BLaER1 treated with 17β-estradiol and CSF1 and Interleukin-3, amounts not matched to agents 10 nM and 100 nM (cell line): ENCODE measurements around the gene NPIPA5.
"Not testable (repeated sequence)": the region's sequence is repeated elsewhere in the genome, so short reads cannot be mapped to it uniquely, and the experiment has no call there.

ENCODE experiments used
- H3K27ac ChIP-seq, 11 experiments: shearing (Covaris generic); formaldehyde crosslinking; 2 replicates each; pipeline ENCODE4 v1.8.1; 2022
- H3K27me3 ChIP-seq, 11 experiments: shearing (Covaris generic); formaldehyde crosslinking; 2 replicates each; pipeline ENCODE4 v1.8.1; 2022
- H3K36me3 ChIP-seq, 11 experiments: shearing (Covaris generic); formaldehyde crosslinking; 2 replicates each; pipeline ENCODE4 v1.8.1; 2022
- H3K4me1 ChIP-seq, 10 experiments: shearing (Covaris generic); formaldehyde crosslinking; 2 replicates each; pipeline ENCODE4 v1.8.1; 2022
- H3K4me2 ChIP-seq, 11 experiments: shearing (Covaris generic); formaldehyde crosslinking; 2 replicates each; pipeline ENCODE4 v1.8.1; 2022
- H3K4me3 ChIP-seq, 10 experiments: shearing (Covaris generic); formaldehyde crosslinking; 2 replicates each; pipeline ENCODE4 v1.8.1; 2022
- H3K9ac ChIP-seq, 11 experiments: shearing (Covaris generic); formaldehyde crosslinking; 2 replicates each; pipeline ENCODE4 v1.8.1; 2022
- H3K9me3 ChIP-seq, 11 experiments: shearing (Covaris generic); formaldehyde crosslinking; replicated peaks in 1 of 11; 2 replicates each; pipeline ENCODE4 v1.8.1; 2022
- H4K20me1 ChIP-seq, 11 experiments: shearing (Covaris generic); formaldehyde crosslinking; 2 replicates each; pipeline ENCODE4 v1.8.1; 2022

NPIPA5 gene

DNA sequence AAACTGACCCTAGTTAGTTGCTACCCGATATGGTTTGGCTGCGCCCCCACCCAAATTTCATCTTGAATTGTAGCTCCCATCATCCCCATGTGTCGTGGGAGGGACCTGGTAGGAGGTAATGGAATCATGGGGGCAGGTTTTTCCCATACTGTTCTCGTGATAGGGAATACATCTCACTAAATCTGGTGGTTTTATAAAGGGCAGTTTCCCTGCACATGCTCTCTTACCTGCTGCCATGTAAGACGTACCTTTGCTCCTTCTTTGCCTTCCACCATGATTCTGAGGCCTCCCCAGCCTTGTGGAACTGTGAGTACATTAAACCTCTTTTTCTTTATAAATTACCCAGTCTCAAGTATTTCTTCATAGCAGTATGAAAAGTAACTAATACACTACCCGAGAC is 10.0 kb upstream of the NPIPA5 start:
- not testable (repeated sequence) for H3K36me3 ChIP-seq, H3K9ac ChIP-seq, H4K20me1 ChIP-seq, H3K4me3 ChIP-seq, H3K4me2 ChIP-seq, H3K27ac ChIP-seq, H3K27me3 ChIP-seq, H3K9me3 ChIP-seq, H3K4me1 ChIP-seq

- not testable (repeated sequence) for H3K27me3 ChIP-seq, H3K4me2 ChIP-seq, H3K4me3 ChIP-seq, H3K36me3 ChIP-seq, H3K4me1 ChIP-seq, H3K9ac ChIP-seq, H3K27ac ChIP-seq, H4K20me1 ChIP-seq, H3K9me3 ChIP-seq
Measured at GRCh38 chr16:15382810-15383209, 4.7 kb upstream of the NPIPA5 start.

- not testable (repeated sequence) for H3K4me3 ChIP-seq, H3K9ac ChIP-seq, H3K4me2 ChIP-seq, H3K9me3 ChIP-seq, H3K36me3 ChIP-seq, H3K27ac ChIP-seq, H4K20me1 ChIP-seq, H3K4me1 ChIP-seq, H3K27me3 ChIP-seq
Measured at GRCh38 chr16:15357495-15357894, 20.6 kb downstream of the NPIPA5 start.

GRCh38 chr16:15354846-15355245 is 23.2 kb downstream of the NPIPA5 start:
- H3K4me2 ChIP-seq, H3K27ac ChIP-seq, H3K9me3 ChIP-seq, H3K27me3 ChIP-seq, H3K4me3 ChIP-seq, H3K4me1 ChIP-seq, H3K36me3 ChIP-seq, H4K20me1 ChIP-seq, H3K9ac ChIP-seq: not testable (repeated sequence)

DNA sequence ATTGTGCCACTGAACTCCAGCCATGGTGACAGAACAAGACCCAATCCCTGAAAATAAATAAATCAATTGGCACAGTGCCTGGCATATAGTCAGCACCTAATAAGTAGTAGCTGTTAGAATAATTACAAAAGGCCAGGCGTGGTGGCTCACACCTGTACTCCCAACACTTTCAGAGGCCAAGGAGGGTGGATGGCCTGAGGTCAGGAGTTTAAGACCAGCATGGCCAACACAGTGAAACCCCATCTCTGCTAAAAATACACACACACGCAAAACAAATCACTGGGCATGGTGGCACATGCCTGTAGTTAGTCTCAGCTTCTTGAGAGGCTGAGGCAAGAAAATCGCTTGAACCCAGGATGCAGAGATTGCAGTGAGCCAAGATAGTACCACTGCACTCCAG is 25.2 kb downstream of the NPIPA5 start:
- H3K27me3 ChIP-seq, H3K4me2 ChIP-seq, H3K4me3 ChIP-seq, H3K27ac ChIP-seq, H3K4me1 ChIP-seq, H3K9ac ChIP-seq, H3K36me3 ChIP-seq, H3K9me3 ChIP-seq, H4K20me1 ChIP-seq: not testable (repeated sequence)

GRCh38 chr16:15351745-15352144 is 26.3 kb downstream of the NPIPA5 start:
- H3K9ac ChIP-seq, H4K20me1 ChIP-seq, H3K27me3 ChIP-seq, H3K27ac ChIP-seq, H3K4me1 ChIP-seq, H3K4me2 ChIP-seq, H3K9me3 ChIP-seq, H3K36me3 ChIP-seq, H3K4me3 ChIP-seq: not testable (repeated sequence)

DNA sequence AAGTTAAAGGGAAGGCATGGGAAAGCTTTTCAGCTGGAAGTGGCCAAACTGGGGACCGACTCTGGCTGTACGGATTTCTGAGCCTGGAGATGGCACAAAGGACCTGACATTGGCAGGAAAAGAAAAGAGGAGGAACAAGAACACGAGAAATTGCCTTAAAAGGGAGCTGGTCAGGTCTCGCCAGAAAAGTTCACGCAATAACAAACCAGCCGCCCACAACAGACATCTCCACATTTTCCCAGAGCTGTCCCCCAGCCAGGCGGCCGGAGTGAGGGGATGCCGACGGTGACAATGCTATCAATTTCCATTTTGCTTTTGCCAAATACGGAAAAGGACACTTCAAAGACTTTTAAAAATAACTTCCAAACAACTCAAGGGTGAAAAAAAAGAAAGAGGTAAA is 26.8 kb downstream of the NPIPA5 start:
- not testable (repeated sequence) for H3K4me1 ChIP-seq, H3K9ac ChIP-seq, H3K27ac ChIP-seq, H3K27me3 ChIP-seq, H3K4me3 ChIP-seq, H3K4me2 ChIP-seq, H4K20me1 ChIP-seq, H3K36me3 ChIP-seq, H3K9me3 ChIP-seq

DNA sequence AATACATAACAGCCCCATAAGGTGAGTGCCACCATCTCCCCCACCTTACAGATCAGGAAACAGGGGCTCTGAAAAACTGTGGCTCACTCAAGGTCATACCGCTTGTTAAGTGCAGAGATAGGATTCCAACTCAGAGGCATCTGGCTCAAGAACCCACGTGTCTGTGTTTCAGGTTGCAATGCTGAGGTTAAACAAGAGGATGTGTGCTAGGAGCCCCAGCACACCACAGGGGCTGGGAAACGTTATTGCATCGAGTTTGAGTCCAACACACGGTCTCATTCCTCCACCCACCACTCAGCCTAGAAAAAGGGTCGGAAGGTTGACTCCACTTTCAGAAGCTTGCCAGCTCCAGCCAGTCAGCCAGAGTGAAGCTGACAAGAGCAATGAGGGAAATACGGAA is 29.4 kb downstream of the NPIPA5 start:
- not testable (repeated sequence) for H3K27me3 ChIP-seq, H3K4me1 ChIP-seq, H3K9me3 ChIP-seq, H3K36me3 ChIP-seq, H3K4me2 ChIP-seq, H3K9ac ChIP-seq, H3K4me3 ChIP-seq, H4K20me1 ChIP-seq, H3K27ac ChIP-seq

GRCh38 chr16:15342337-15342736 is 35.8 kb downstream of the NPIPA5 start:
- H4K20me1 ChIP-seq, H3K36me3 ChIP-seq, H3K27me3 ChIP-seq, H3K4me3 ChIP-seq, H3K4me2 ChIP-seq, H3K9me3 ChIP-seq, H3K4me1 ChIP-seq, H3K27ac ChIP-seq, H3K9ac ChIP-seq: not testable (repeated sequence)

- H3K36me3 ChIP-seq, H3K27me3 ChIP-seq, H3K9me3 ChIP-seq, H3K27ac ChIP-seq, H3K9ac ChIP-seq, H4K20me1 ChIP-seq, H3K4me3 ChIP-seq, H3K4me2 ChIP-seq, H3K4me1 ChIP-seq: not testable (repeated sequence)
Measured at GRCh38 chr16:15338986-15339385, 39.1 kb downstream of the NPIPA5 start.

- not testable (repeated sequence) for H3K9ac ChIP-seq, H3K9me3 ChIP-seq, H3K27ac ChIP-seq
Measured at GRCh38 chr16:15337974-15338605, 40.0 kb downstream of the NPIPA5 start.

GRCh38 chr16:15335609-15336008 is 42.5 kb downstream of the NPIPA5 start:
- H3K9me3 ChIP-seq, H3K27me3 ChIP-seq: not testable (repeated sequence)

More at GRCh38 chr16:15337974-15338605, 40.0 kb downstream of the NPIPA5 start:
- H3K27me3 ChIP-seq, H3K4me2 ChIP-seq, H3K4me3 ChIP-seq, H3K36me3 ChIP-seq, H3K4me1 ChIP-seq, H4K20me1 ChIP-seq: not testable (repeated sequence)

GRCh38 chr16:15333969-15334368 is 44.1 kb downstream of the NPIPA5 start:
- H3K36me3 ChIP-seq, H4K20me1 ChIP-seq, H3K4me3 ChIP-seq, H3K27me3 ChIP-seq, H3K4me1 ChIP-seq, H3K27ac ChIP-seq, H3K9ac ChIP-seq, H3K9me3 ChIP-seq, H3K4me2 ChIP-seq: not testable (repeated sequence)

More at GRCh38 chr16:15335609-15336008, 42.5 kb downstream of the NPIPA5 start:
- H3K9ac ChIP-seq, H3K4me3 ChIP-seq, H3K27ac ChIP-seq, H4K20me1 ChIP-seq, H3K4me2 ChIP-seq, H3K4me1 ChIP-seq, H3K36me3 ChIP-seq: not testable (repeated sequence)

GRCh38 chr16:15330978-15331377 is 47.1 kb downstream of the NPIPA5 start:
- H3K4me2 ChIP-seq, H3K4me3 ChIP-seq, H3K27ac ChIP-seq, H3K36me3 ChIP-seq, H3K4me1 ChIP-seq, H3K9me3 ChIP-seq, H4K20me1 ChIP-seq, H3K9ac ChIP-seq, H3K27me3 ChIP-seq: not testable (repeated sequence)

- not testable (repeated sequence) for H4K20me1 ChIP-seq, H3K9me3 ChIP-seq, H3K36me3 ChIP-seq, H3K4me2 ChIP-seq, H3K27me3 ChIP-seq, H3K27ac ChIP-seq, H3K9ac ChIP-seq, H3K4me3 ChIP-seq, H3K4me1 ChIP-seq
Measured at GRCh38 chr16:15324954-15325353, 53.1 kb downstream of the NPIPA5 start.
